ENCODE data around the gene STT3A.

DNA sequence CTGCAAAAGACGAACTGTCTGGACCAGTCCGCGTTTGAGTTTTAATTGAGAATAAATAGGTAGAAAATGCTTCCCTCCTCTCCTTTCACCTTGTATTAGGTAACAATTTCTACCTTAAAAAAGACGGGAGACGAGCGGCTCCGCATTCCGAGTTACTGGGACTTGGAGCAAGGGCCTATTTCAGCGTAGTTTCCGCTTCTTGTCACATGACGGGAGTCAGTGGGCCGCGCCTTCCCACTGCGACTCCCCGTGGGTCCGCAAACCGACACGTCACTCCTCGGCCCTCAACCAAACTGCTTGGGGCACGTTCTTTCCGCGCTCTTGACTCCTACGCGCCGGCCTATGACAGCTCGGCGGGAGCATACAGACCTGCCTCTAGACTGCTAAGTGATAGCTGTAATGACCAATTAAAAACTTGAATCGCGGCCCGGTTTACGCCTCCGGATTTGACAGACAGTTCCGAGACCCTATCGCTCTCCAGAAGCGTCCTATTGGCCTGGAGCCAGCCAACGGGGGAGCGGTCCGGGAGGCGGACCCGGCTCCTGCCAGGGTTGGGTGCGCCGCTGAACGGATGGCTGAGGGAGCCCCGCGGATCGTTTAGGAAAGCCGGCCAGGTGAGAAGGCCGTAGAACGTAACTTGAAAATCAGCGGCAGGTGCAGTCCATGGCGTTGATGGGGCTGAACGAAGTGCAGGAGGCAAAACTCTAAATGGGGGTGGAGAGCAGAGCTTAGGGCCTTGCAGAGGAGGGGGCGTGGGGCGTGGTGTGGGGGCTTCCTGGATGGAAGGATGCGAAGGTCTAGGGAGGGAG, at the start of gene STT3A:
- TF ChIP-seq POLR2A (IDR thresholded peaks at IDR 0.05) (peak; percentile 53 to 92), CTCF (IDR thresholded peaks at IDR 0.05) (no peak)

Measured in heart left ventricle (tissue), 13 donors.